OCI-LY7 (cell line): ENCODE data around the gene EML3.

ENCODE experiments used
- EZH2phosphoT487 ChIP-seq: fragments of 200-600 bp; sonication (generic); IDR thresholded peaks from 2 replicates; pipeline ENCODE4 v1.6.1; 2018; ENCODE audit warnings: low read depth, borderline replicate concordance, mild to moderate bottlenecking, mixed run types, antibody characterized with exemption, low read length, moderate library complexity, mixed read lengths
- TF ChIP-seq, protein P1 (sequence below): fragments of 200-600 bp; sonication (generic); conservative IDR thresholded peaks from 2 replicates; pipeline ENCODE4 v1.5.1; 2014; ENCODE audit warnings: mild to moderate bottlenecking, antibody characterized with exemption, low read length, moderate library complexity, mixed read lengths

DNA sequence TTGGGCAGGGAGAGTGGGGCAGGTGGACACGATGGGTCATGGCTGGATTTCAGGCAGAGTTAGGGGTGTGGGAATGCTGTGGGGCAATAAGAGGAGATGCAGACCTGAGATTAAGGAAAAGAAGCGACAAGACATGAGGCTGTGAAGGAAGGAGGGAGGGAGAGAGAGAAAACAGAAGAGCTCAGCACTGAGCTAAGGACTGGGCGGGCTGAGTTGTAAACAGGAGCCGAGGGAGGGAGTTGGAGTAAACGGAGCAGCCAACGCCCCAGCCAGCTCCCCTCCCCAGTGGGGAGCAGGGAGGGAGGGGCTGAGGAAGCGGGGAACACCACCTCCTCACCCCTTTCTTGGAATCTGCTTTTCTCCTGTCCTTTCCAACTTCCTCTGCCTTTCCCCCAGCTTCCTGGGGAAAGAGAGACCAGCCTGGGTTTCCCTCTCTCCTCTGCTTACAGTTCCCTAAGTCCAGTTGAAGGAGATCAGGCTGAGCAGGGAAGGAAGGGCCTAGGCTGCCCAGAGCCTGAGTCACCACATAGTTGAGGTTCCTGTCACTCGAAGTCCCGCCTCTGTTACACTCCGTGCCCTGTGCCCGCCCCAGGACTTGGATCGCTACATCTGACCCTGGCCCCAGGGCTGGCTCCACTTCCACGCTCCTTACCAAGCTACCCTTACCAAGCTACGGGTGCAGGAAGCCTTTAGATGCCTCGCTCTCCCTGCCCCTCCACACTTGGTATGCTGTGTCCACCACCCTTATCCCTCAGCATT, 59.3 kb downstream of the EML3 start:
- TF ChIP-seq, protein P1, sequence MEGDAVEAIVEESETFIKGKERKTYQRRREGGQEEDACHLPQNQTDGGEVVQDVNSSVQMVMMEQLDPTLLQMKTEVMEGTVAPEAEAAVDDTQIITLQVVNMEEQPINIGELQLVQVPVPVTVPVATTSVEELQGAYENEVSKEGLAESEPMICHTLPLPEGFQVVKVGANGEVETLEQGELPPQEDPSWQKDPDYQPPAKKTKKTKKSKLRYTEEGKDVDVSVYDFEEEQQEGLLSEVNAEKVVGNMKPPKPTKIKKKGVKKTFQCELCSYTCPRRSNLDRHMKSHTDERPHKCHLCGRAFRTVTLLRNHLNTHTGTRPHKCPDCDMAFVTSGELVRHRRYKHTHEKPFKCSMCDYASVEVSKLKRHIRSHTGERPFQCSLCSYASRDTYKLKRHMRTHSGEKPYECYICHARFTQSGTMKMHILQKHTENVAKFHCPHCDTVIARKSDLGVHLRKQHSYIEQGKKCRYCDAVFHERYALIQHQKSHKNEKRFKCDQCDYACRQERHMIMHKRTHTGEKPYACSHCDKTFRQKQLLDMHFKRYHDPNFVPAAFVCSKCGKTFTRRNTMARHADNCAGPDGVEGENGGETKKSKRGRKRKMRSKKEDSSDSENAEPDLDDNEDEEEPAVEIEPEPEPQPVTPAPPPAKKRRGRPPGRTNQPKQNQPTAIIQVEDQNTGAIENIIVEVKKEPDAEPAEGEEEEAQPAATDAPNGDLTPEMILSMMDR, result no peak
- no peak for TF ChIP-seq EZH2phosphoT487
